ENCODE data around the gene CH25H. TPM values are rescaled to one million over a fixed set of nuclear protein-coding genes. Genes with fewer than 3 reads are reported as not detected.
A peak's percentile ranks its signal among the peaks of the same experiment; 100 is the strongest.

CH25H gene
- total RNA-seq, 3 donors from 2014 or later, result 0.16 to 6.0 (median 2.0) TPM

- Histone ChIP-seq H3K27me3 (no peaks in the 10 kb centered on the region), H3K4me3 (no peak overlapping the region), H3K27ac (no peak overlapping the region), H3K36me3 (no peaks in the 10 kb centered on the region), H3K4me1 (no peaks in the 10 kb centered on the region), H3K9me3 (no peaks in the 10 kb centered on the region)
- intact Hi-C loops (cut with DNase I; ENCODE audit: low total_unique reads), result no loop called here
- DNase-seq (ENCODE audit: low spot score in 2 of 2), result no peak
- no peak for TF ChIP-seq CTCF (IDR thresholded peaks at IDR 0.05)
- no peak for TF ChIP-seq POLR2AphosphoS5 (IDR thresholded peaks at IDR 0.05)
- TF ChIP-seq POLR2A (IDR thresholded peaks at IDR 0.05), result no peak
These were observed 32.0 kb upstream of the CH25H start for GRCh38 chr10:89238956-89239644.

GRCh38 chr10:89237849-89238248 is 30.7 kb upstream of the CH25H start:
- Histone ChIP-seq H3K9me3 (no peaks in the 10 kb centered on the region), H3K4me1 (no peaks in the 10 kb centered on the region), H3K27me3 (no peaks in the 10 kb centered on the region), H3K27ac (no peak overlapping the region), H3K36me3 (no peaks in the 10 kb centered on the region), H3K4me3 (no peak overlapping the region)
- TF ChIP-seq POLR2AphosphoS5 (IDR thresholded peaks at IDR 0.05) (no peak), CTCF (IDR thresholded peaks at IDR 0.05) (no peak), POLR2A (IDR thresholded peaks at IDR 0.05) (no peak)
- no peak for DNase-seq (ENCODE audit: low spot score in 2 of 2)
- intact Hi-C loops (cut with DNase I; ENCODE audit: low total_unique reads), result no loop called here

- H3K4me3 ChIP-seq, result no peak overlapping the region
- intact Hi-C loops (cut with DNase I; ENCODE audit: low total_unique reads), result no loop called here
These were observed 29.2 kb upstream of the CH25H start for GRCh38 chr10:89236226-89236797.

GRCh38 chr10:89235073-89235798 is 28.1 kb upstream of the CH25H start:
- Histone ChIP-seq H3K4me3 (no peak overlapping the region), H3K27ac (peak overlapping the region; percentile 61 to 64), H3K9me3 (no peaks in the 10 kb centered on the region), H3K36me3 (no peaks in the 10 kb centered on the region), H3K27me3 (no peaks in the 10 kb centered on the region), H3K4me1 (no peaks in the 10 kb centered on the region)
- DNase-seq (ENCODE audit: low spot score in 2 of 2), result peak; percentile 42 to 53
- TF ChIP-seq CTCF (IDR thresholded peaks at IDR 0.05) (no peak), POLR2A (IDR thresholded peaks at IDR 0.05) (no peak), POLR2AphosphoS5 (IDR thresholded peaks at IDR 0.05) (peak in 2 of 3 donors; percentile 32 to 43)
- intact Hi-C loops (cut with DNase I; ENCODE audit: low total_unique reads), result no loop called here

More at GRCh38 chr10:89236226-89236797, 29.2 kb upstream of the CH25H start:
- H3K36me3 ChIP-seq, result no peaks in the 10 kb centered on the region
- H3K9me3 ChIP-seq, result no peaks in the 10 kb centered on the region
- H3K27ac ChIP-seq, result no peak overlapping the region
- TF ChIP-seq POLR2A (IDR thresholded peaks at IDR 0.05), result no peak
- TF ChIP-seq POLR2AphosphoS5 (IDR thresholded peaks at IDR 0.05), result no peak
- TF ChIP-seq CTCF (IDR thresholded peaks at IDR 0.05), result no peak
- no peak for DNase-seq (ENCODE audit: low spot score in 2 of 2)
- H3K4me1 ChIP-seq, result no peaks in the 10 kb centered on the region
- no peaks in the 10 kb centered on the region for H3K27me3 ChIP-seq

- H3K9me3 ChIP-seq, result no peaks in the 10 kb centered on the region
- H3K36me3 ChIP-seq, result no peaks in the 10 kb centered on the region
These were observed 25.9 kb upstream of the CH25H start for GRCh38 chr10:89233033-89233432.

More at GRCh38 chr10:89233033-89233432, 25.9 kb upstream of the CH25H start:
- Histone ChIP-seq H3K27me3 (no peaks in the 10 kb centered on the region), H3K4me3 (no peak overlapping the region), H3K27ac (no peak overlapping the region), H3K4me1 (no peaks in the 10 kb centered on the region)
- intact Hi-C loops (cut with DNase I; ENCODE audit: low total_unique reads), result no loop called here
- no peak for TF ChIP-seq POLR2A (IDR thresholded peaks at IDR 0.05)
- TF ChIP-seq POLR2AphosphoS5 (IDR thresholded peaks at IDR 0.05), result no peak
- no peak for TF ChIP-seq CTCF (IDR thresholded peaks at IDR 0.05)
- DNase-seq (ENCODE audit: low spot score in 2 of 2), result no peak
